ENCODE results near the gene GAK.
"Not testable (repeated sequence)": the region's sequence is repeated elsewhere in the genome, so short reads cannot be mapped to it uniquely, and the experiment has no call there.

The GAK gene

DNA sequence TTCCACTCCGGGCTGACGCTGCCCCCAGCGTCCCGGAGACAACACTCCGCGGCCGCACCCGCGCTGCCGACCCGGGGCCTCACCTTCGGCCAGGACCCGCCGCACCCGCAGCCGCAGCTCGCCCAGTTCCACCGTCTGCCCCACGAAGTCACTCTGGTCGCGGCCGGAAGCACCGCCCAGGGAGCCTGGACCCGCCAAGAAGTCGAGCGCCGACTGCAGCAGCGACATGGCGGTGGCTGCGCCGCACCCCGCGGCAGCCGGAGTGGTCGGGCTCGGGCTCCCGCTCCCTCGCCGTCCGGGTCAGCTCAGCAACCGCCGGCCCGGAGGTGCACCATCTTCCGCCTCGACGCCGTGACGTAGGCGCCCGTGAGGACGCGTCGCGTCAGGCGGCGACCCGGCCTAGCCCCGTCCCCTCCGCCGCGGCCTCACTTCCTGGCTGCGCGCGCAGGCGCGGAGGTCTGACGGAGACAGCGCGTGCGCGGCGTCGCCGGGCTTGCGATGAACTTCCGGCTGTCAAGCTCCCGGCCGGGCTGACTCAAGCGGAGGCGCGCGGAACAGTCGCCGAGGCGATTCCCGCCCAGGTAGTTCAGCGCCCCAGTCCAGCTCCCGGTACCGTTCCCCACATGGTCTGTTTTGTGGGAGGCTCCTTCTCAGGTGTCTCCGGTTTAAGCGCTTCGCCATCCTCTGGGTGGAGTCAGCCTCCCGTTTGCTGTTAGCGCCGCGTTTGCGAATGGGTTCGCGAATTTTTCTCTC, at the start of gene GAK, which contains the start of gene TMEM175:
Gene GAK, minus strand, starts transcription at position 357 of the 753 bp plus-strand sequence. Its CDS starts 129 bp downstream, at position 228.
Gene TMEM175, plus strand, starts transcription at position 501 of the 753 bp plus-strand sequence. CDS start 15,280 bp downstream, outside the sequence.
- Histone ChIP-seq H3K4me3 (ENCODE audit: severe bottlenecking) (peak within 1 kb of the TSS; percentile 98), H3K4me1 (ENCODE audit: insufficient read depth, poor library complexity, severe bottlenecking) (peaks cover 17% of the 10 kb centered on the region)
- TF ChIP-seq, protein P1, sequence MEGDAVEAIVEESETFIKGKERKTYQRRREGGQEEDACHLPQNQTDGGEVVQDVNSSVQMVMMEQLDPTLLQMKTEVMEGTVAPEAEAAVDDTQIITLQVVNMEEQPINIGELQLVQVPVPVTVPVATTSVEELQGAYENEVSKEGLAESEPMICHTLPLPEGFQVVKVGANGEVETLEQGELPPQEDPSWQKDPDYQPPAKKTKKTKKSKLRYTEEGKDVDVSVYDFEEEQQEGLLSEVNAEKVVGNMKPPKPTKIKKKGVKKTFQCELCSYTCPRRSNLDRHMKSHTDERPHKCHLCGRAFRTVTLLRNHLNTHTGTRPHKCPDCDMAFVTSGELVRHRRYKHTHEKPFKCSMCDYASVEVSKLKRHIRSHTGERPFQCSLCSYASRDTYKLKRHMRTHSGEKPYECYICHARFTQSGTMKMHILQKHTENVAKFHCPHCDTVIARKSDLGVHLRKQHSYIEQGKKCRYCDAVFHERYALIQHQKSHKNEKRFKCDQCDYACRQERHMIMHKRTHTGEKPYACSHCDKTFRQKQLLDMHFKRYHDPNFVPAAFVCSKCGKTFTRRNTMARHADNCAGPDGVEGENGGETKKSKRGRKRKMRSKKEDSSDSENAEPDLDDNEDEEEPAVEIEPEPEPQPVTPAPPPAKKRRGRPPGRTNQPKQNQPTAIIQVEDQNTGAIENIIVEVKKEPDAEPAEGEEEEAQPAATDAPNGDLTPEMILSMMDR (IDR thresholded peaks at IDR 0.05; ENCODE audit: poor library complexity, severe bottlenecking), result no peak

GRCh38 chr4:978957-979701, 47.0 kb upstream of the GAK start:
- Histone ChIP-seq H3K27ac (ENCODE audit: poor library complexity, severe bottlenecking) (peak overlapping the region; percentile 55), H3K9me3 (ENCODE audit: severe bottlenecking) (no peaks in the 10 kb centered on the region), H3K36me3 (ENCODE audit: low read depth) (no peaks in the 10 kb centered on the region), H3K4me3 (ENCODE audit: severe bottlenecking) (no peak overlapping the region), H3K4me1 (ENCODE audit: insufficient read depth, poor library complexity, severe bottlenecking) (peaks cover 10% of the 10 kb centered on the region), H3K27me3 (ENCODE audit: insufficient read depth, poor library complexity, severe bottlenecking) (no peaks in the 10 kb centered on the region)
- DNase-seq (ENCODE audit: low spot score) (no peak), ATAC-seq (ENCODE audit: low read depth) (peak; percentile 68; the same call in 2 of the 3 replicates)
- TF ChIP-seq, protein P1 (IDR thresholded peaks at IDR 0.05; ENCODE audit: poor library complexity, severe bottlenecking), result no peak

More for the DNA sequence above, at the start of gene GAK, which contains the start of gene TMEM175:
- Histone ChIP-seq H3K9me3 (ENCODE audit: severe bottlenecking) (no peaks in the 10 kb centered on the region), H3K27me3 (ENCODE audit: insufficient read depth, poor library complexity, severe bottlenecking) (no peaks in the 10 kb centered on the region), H3K36me3 (ENCODE audit: low read depth) (no peaks in the 10 kb centered on the region), H3K27ac (ENCODE audit: poor library complexity, severe bottlenecking) (peak within 1 kb of the TSS; percentile 48)
- DNase-seq (ENCODE audit: low spot score) (peak; percentile 92), ATAC-seq (ENCODE audit: low read depth) (peak; percentile 93)

- DNase-seq (ENCODE audit: low spot score); H3K9me3 ChIP-seq (ENCODE audit: severe bottlenecking); ATAC-seq (ENCODE audit: low read depth); H3K36me3 ChIP-seq (ENCODE audit: low read depth); H3K4me3 ChIP-seq (ENCODE audit: severe bottlenecking); H3K27me3 ChIP-seq (ENCODE audit: insufficient read depth, poor library complexity, severe bottlenecking); H3K27ac ChIP-seq (ENCODE audit: poor library complexity, severe bottlenecking): not testable (repeated sequence)
- H3K4me1 ChIP-seq (ENCODE audit: insufficient read depth, poor library complexity, severe bottlenecking), result peaks cover 10% of the 10 kb centered on the region
Measured at GRCh38 chr4:976016-976415, 43.9 kb upstream of the GAK start.

DNA sequence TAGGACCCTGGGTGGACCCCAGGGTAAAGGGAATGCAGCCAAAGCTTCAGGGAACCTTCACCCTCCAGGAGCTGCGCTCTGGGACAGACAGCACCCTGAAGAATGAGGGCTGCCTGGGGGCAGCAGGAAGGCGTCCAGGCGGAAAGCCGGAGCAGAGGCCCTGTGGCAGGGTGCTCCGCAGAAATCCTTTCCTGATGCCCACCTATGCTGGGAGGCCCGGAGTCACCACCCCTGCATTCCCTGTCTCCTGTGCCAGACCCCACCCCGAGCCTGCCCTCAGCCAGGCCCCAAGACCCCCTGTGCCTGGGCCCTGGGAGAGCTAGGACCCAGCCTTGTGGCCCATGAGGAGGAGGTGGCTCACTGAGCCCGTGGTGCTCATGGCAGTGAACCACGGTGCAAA, 42.6 kb upstream of the GAK start:
- Histone ChIP-seq H3K4me1 (ENCODE audit: insufficient read depth, poor library complexity, severe bottlenecking) (peaks cover 10% of the 10 kb centered on the region), H3K36me3 (ENCODE audit: low read depth) (no peaks in the 10 kb centered on the region), H3K27ac (ENCODE audit: poor library complexity, severe bottlenecking) (no peak overlapping the region), H3K4me3 (ENCODE audit: severe bottlenecking) (no peak overlapping the region), H3K9me3 (ENCODE audit: severe bottlenecking) (no peaks in the 10 kb centered on the region), H3K27me3 (ENCODE audit: insufficient read depth, poor library complexity, severe bottlenecking) (no peaks in the 10 kb centered on the region)
- TF ChIP-seq, protein P1 (IDR thresholded peaks at IDR 0.05; ENCODE audit: poor library complexity, severe bottlenecking), result no peak
- DNase-seq (ENCODE audit: low spot score) (no peak), ATAC-seq (ENCODE audit: low read depth) (no peak)

All from RWPE2 (cell line).